ENCODE data around the gene DDR2.

GRCh38 chr1:162590101-162590500, 42.2 kb upstream of the DDR2 start:
- TF ChIP-seq CTCF (IDR thresholded peaks at IDR 0.05; ENCODE audit: low read depth, low read length) (no peak), POLR2A (IDR thresholded peaks at IDR 0.05; ENCODE audit: extremely low read depth, insufficient read length) (no peak)
- TF ChIP-seq, protein P1, sequence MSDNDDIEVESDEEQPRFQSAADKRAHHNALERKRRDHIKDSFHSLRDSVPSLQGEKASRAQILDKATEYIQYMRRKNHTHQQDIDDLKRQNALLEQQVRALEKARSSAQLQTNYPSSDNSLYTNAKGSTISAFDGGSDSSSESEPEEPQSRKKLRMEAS (IDR thresholded peaks at IDR 0.05; ENCODE audit: low read depth, low read length), result no peak
